Trophoblast cell (in vitro differentiated cells and primary cell): ENCODE results near the gene PRRG2.

ENCODE experiments used
- DNase-seq, 2 donors: peaks; one replicate each; pipeline ENCODE4 v3.0.0-alpha.2; 2016
- H2AFZ ChIP-seq: 2 replicates; pipeline ENCODE4 v1.6.1; 2013; ENCODE audit warnings: low read length, moderate library complexity, mild to moderate bottlenecking; ENCODE audit not compliant: insufficient read depth, poor library complexity
- H2AK5ac ChIP-seq: 2 replicates; pipeline ENCODE4 v1.6.1; 2013; ENCODE audit warnings: mild to moderate bottlenecking, low read length
- H2BK120ac ChIP-seq: 2 replicates; pipeline ENCODE4 v1.6.1; 2013; ENCODE audit warnings: low read length, mild to moderate bottlenecking, moderate library complexity; ENCODE audit not compliant: insufficient read depth, poor library complexity
- H2BK12ac ChIP-seq: 2 replicates; pipeline ENCODE4 v1.6.1; 2013; ENCODE audit warnings: mild to moderate bottlenecking, low read length, moderate library complexity
- H2BK5ac ChIP-seq: 2 replicates; pipeline ENCODE4 v1.6.1; 2013; ENCODE audit warnings: low read length, low read depth, moderate library complexity, mild to moderate bottlenecking; ENCODE audit not compliant: poor library complexity
- H3K14ac ChIP-seq: 2 replicates; pipeline ENCODE4 v1.6.1; 2013; ENCODE audit warnings: mild to moderate bottlenecking, low read length
- H3K18ac ChIP-seq: 2 replicates; pipeline ENCODE4 v1.6.1; 2013; ENCODE audit warnings: mild to moderate bottlenecking, low read length
- H3K23ac ChIP-seq: 2 replicates; pipeline ENCODE4 v1.6.1; 2013; ENCODE audit warnings: low read length
- H3K27ac ChIP-seq: 2 replicates; pipeline ENCODE4 v1.5.1; 2013; ENCODE audit warnings: low read depth, mild to moderate bottlenecking, inconsistent platforms, low read length, moderate library complexity
- H3K27me3 ChIP-seq: 2 replicates; pipeline ENCODE4 v1.6.1; 2013; ENCODE audit warnings: inconsistent platforms, mild to moderate bottlenecking, low read length, moderate library complexity; ENCODE audit not compliant: insufficient read depth
- H3K36me3 ChIP-seq, 2 experiments: 1 replicate in 1 of 2; 2 replicates in 1 of 2; pipeline ENCODE4 v1.6.1; 2013; ENCODE audit warnings: low read length in 2 of 2, mild to moderate bottlenecking in 2 of 2, moderate library complexity in 1 of 2; ENCODE audit not compliant: insufficient read depth in 2 of 2, control insufficient read depth in 1 of 2
- H3K4ac ChIP-seq: 2 replicates; pipeline ENCODE4 v1.6.1; 2013; ENCODE audit warnings: low read depth, mild to moderate bottlenecking, low read length, moderate library complexity
- H3K4me1 ChIP-seq, 2 experiments: 1 replicate in 1 of 2; 2 replicates in 1 of 2; pipeline ENCODE4 v1.6.1; 2013; ENCODE audit warnings: low read length in 2 of 2, mild to moderate bottlenecking in 2 of 2, moderate library complexity in 1 of 2; ENCODE audit not compliant: insufficient read depth in 2 of 2, control insufficient read depth in 1 of 2
- H3K4me2 ChIP-seq: 2 replicates; pipeline ENCODE4 v1.6.1; 2013; ENCODE audit warnings: inconsistent platforms, mild to moderate bottlenecking, low read length, moderate library complexity
- H3K4me3 ChIP-seq: 2 replicates; pipeline ENCODE4 v1.5.1; 2013; ENCODE audit warnings: mild to moderate bottlenecking, low read depth, low read length, inconsistent platforms
- H3K79me1 ChIP-seq: one replicate; pipeline ENCODE4 v1.6.1; 2013; ENCODE audit warnings: low read length
- H3K79me2 ChIP-seq: 2 replicates; pipeline ENCODE4 v1.6.1; 2013; ENCODE audit warnings: low read length, mild to moderate bottlenecking; ENCODE audit not compliant: control insufficient read depth, insufficient read depth, poor library complexity
- H3K9ac ChIP-seq: 2 replicates; pipeline ENCODE4 v1.6.1; 2013; ENCODE audit warnings: mild to moderate bottlenecking, low read length
- H3K9me3 ChIP-seq: 2 replicates; pipeline ENCODE4 v1.6.1; 2013; ENCODE audit warnings: low read depth, mild to moderate bottlenecking, control low read depth, inconsistent platforms, low read length; ENCODE audit not compliant: insufficient read depth
- H4K12ac ChIP-seq: 2 replicates; pipeline ENCODE4 v1.6.1; 2013; ENCODE audit warnings: low read depth, mild to moderate bottlenecking, low read length, moderate library complexity
- H4K8ac ChIP-seq: 2 replicates; pipeline ENCODE4 v1.6.1; 2013; ENCODE audit warnings: low read depth, mild to moderate bottlenecking, low read length, moderate library complexity
- H4K91ac ChIP-seq: one replicate; pipeline ENCODE4 v1.6.1; 2013; ENCODE audit warnings: low read depth, mild to moderate bottlenecking, low read length, moderate library complexity
- WGBS: extraction: QIAGEN DNeasy Blood & Tissue Kit; methylation state at CpG from one replicate; pipeline ENCODE4 v1.1.7; 2013; ENCODE audit warnings: missing lambda C conversion rate; ENCODE audit not compliant: insufficient read length, insufficient coverage; ENCODE audit errors: extremely low coverage; 5-methylcytosine and 5-hydroxymethylcytosine counted together

Gene PRRG2

DNA sequence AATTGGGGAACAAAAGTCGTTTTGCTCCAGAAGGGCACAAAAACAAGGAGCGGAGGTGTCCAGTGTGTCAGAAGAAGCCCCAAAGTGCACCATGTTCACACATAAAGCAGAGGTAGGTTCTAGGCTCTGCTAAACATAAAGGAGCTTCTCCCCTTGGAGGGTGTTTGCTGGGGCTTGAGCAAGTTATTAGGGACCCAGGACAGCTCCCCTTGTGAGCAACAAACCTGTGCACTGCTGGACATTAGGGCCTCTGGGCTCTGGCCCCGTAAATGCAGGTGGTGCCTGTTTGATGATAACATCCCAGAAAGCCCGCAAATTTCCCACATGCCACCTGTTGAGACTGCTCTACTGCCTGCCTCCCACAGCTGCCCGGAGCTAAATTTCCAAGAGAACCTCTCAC, 42.5 kb upstream of the PRRG2 start:
- Histone ChIP-seq H3K14ac (no peak overlapping the region), H3K9ac (no peak overlapping the region), H2AFZ (no peak overlapping the region), H3K27me3 (no peaks in the 10 kb centered on the region), H3K79me1 (peaks cover 2% of the 10 kb centered on the region), H4K91ac (no peak overlapping the region), H3K18ac (no peak overlapping the region), H2BK12ac (no peak overlapping the region), H3K4ac (no peak overlapping the region), H2BK5ac (no peak overlapping the region), H3K79me2 (no peaks in the 10 kb centered on the region), H4K8ac (no peak overlapping the region), H3K4me3 (no peak overlapping the region), H4K12ac (no peak overlapping the region), H3K4me2 (no peak overlapping the region), H2AK5ac (no peak overlapping the region), H2BK120ac (no peak overlapping the region), H3K27ac (no peak overlapping the region), H3K4me1 (peaks cover 6 to 7% of the 10 kb centered on the region in 2 experiments), H3K36me3 (peaks cover 4 to 11% of the 10 kb centered on the region in 2 experiments), H3K23ac (no peak overlapping the region), H3K9me3 (peaks cover 1% of the 10 kb centered on the region)
- no CpG with 5 or more reads among the region's 5 CpGs for WGBS
- no peak for DNase-seq

DNA sequence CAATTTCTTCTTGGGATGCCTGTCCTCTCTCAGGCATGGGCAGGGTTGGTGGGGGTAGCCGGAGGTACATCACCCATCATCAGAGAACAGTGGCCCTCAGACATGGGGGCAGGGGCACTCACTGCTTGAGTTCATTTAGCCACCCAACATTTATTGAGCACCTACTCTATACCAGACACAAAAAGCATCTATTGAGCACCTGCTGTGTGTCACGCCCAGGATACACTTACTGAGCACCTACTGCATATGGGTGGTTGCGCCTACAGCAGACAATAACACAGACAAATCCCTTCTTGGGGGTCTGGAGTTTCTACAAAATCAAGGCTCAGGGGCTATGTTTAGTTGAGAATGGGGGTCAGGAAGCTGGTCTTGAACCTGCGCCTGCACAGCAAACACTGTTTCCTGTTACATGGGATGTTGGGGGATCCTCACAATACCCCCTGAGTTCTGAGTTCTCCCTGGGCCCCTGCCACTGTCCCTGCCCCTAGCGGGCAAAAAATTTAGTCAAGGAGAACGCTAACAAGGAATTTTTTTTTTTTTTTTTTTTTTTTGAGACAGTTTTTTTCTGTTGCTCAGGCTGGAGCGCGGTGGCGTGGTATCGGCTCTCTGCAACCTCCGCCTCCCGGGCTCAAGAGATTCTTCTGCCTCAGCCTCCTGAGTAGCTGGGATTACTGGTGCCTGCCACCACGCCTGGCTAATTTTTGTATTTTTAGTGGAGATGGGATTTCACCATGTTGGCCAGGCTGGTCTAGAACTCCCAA, 41.7 kb upstream of the PRRG2 start:
- H3K27ac ChIP-seq = no peak overlapping the region
- H4K8ac ChIP-seq = no peak overlapping the region
- H3K4ac ChIP-seq = no peak overlapping the region
- no peak overlapping the region for H3K23ac ChIP-seq
- H3K14ac ChIP-seq = no peak overlapping the region
- H2AFZ ChIP-seq = no peak overlapping the region
- no peaks in the 10 kb centered on the region for H3K9me3 ChIP-seq
- no peak overlapping the region for H3K4me3 ChIP-seq
- H3K4me2 ChIP-seq = no peak overlapping the region
- H4K91ac ChIP-seq = no peak overlapping the region
- H2BK120ac ChIP-seq = no peak overlapping the region
- peaks cover 4 to 11% of the 10 kb centered on the region in 2 experiments for H3K36me3 ChIP-seq
- H3K79me1 ChIP-seq = no peaks in the 10 kb centered on the region
- H3K18ac ChIP-seq = no peak overlapping the region
- no peaks in the 10 kb centered on the region for H3K79me2 ChIP-seq
- no peak overlapping the region for H2BK12ac ChIP-seq
- no peak overlapping the region for H4K12ac ChIP-seq
- H3K9ac ChIP-seq = no peak overlapping the region
- peaks cover 0 to under 1% of the 10 kb centered on the region in 2 experiments for H3K4me1 ChIP-seq
- H3K27me3 ChIP-seq = no peaks in the 10 kb centered on the region
- WGBS = no CpG with 5 or more reads among the region's 13 CpGs
- no peak for DNase-seq
- no peak overlapping the region for H2BK5ac ChIP-seq
- H2AK5ac ChIP-seq = no peak overlapping the region

DNA sequence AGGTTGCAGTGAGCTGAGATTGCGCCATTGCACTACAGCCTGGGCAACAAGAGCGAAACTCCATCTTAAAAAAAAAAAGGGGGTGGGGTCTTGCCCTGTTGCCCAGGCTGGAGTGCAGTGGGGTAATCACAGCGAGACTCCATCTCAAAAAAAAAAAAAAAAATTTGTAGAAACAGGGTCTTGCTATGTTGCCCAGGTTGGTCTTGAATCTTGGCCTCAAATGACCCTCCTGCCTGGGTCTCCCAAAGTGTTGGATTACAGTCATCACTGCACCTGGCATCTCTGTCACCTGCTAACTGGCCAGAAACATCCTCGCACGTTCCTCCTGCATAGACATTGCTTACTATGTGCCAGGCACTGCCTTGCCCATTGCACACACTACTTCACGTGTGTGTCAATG, 39.2 kb upstream of the PRRG2 start:
- H2BK12ac ChIP-seq = no peak overlapping the region

DNA sequence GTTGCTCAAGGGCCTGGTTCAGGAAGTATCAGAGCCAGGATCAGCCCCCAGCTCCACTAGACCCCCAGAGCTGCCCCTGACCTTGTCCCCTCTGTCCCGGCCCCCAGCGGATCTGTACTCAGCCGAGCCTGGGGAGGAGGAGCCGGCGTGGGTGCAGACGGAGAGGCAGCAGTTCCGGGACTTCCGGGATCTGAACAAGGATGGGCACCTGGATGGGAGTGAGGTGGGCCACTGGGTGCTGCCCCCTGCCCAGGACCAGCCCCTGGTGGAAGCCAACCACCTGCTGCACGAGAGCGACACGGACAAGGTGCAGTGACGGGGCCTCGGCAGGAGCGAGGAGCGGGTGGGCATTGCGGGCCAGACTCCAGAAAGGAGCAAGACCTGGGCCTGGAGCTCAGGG, 38.7 kb upstream of the PRRG2 start:
- H3K27me3 ChIP-seq = no peaks in the 10 kb centered on the region
- H3K14ac ChIP-seq = no peak overlapping the region
- no peak overlapping the region for H3K27ac ChIP-seq
- H3K36me3 ChIP-seq = peaks cover 2 to 6% of the 10 kb centered on the region in 2 experiments
- H3K9me3 ChIP-seq = no peaks in the 10 kb centered on the region
- H4K12ac ChIP-seq = no peak overlapping the region
- H4K91ac ChIP-seq = no peak overlapping the region
- no peak overlapping the region for H3K18ac ChIP-seq
- no peak overlapping the region for H2AFZ ChIP-seq
- H4K8ac ChIP-seq = no peak overlapping the region
- H3K4me1 ChIP-seq = no peaks in the 10 kb centered on the region
- no peak overlapping the region for H3K23ac ChIP-seq
- H3K4ac ChIP-seq = no peak overlapping the region
- no peak overlapping the region for H3K4me3 ChIP-seq
- no peak overlapping the region for H3K4me2 ChIP-seq
- H3K79me1 ChIP-seq = no peaks in the 10 kb centered on the region
- no peak overlapping the region for H2BK5ac ChIP-seq
- WGBS = no CpG with 5 or more reads among the region's 16 CpGs
- H2BK120ac ChIP-seq = no peak overlapping the region
- DNase-seq = no peak
- H2AK5ac ChIP-seq = no peak overlapping the region
- no peak overlapping the region for H3K9ac ChIP-seq
- no peaks in the 10 kb centered on the region for H3K79me2 ChIP-seq
- no peak overlapping the region for H2BK12ac ChIP-seq

More for the DNA sequence above, 39.2 kb upstream of the PRRG2 start:
- H3K14ac ChIP-seq = no peak overlapping the region
- DNase-seq = no peak
- no peaks in the 10 kb centered on the region for H3K79me1 ChIP-seq
- no peak overlapping the region for H4K8ac ChIP-seq
- H2BK120ac ChIP-seq = no peak overlapping the region
- no peak overlapping the region for H3K23ac ChIP-seq
- H3K4me1 ChIP-seq = no peaks in the 10 kb centered on the region
- H3K27ac ChIP-seq = no peak overlapping the region
- H3K79me2 ChIP-seq = no peaks in the 10 kb centered on the region
- H3K18ac ChIP-seq = no peak overlapping the region
- H3K9me3 ChIP-seq = no peaks in the 10 kb centered on the region
- no peak overlapping the region for H3K9ac ChIP-seq
- no peaks in the 10 kb centered on the region for H3K27me3 ChIP-seq
- no peak overlapping the region for H3K4ac ChIP-seq
- H4K91ac ChIP-seq = no peak overlapping the region
- no peak overlapping the region for H3K4me3 ChIP-seq
- no CpG with 5 or more reads among the region's 6 CpGs for WGBS
- no peak overlapping the region for H2AFZ ChIP-seq
- H2BK5ac ChIP-seq = no peak overlapping the region
- H4K12ac ChIP-seq = no peak overlapping the region
- peaks cover 4 to 10% of the 10 kb centered on the region in 2 experiments for H3K36me3 ChIP-seq
- H3K4me2 ChIP-seq = no peak overlapping the region
- H2AK5ac ChIP-seq = no peak overlapping the region
